Common myeloid progenitor, CD34-positive (primary cell): ENCODE measurements around the gene GSDMA.
"Not testable (repeated sequence)": the region's sequence is repeated elsewhere in the genome, so short reads cannot be mapped to it uniquely, and the experiment has no call there.

ENCODE experiments used
- CTCF ChIA-PET: fragments of 350-600 bp; sonication (Branson Sonifier 250); formaldehyde crosslinking; loops from one replicate; lab custom pipeline; 2021; ENCODE audit warnings: antibody characterized with exemption; lab: Charles Lee
- POLR2A ChIA-PET: fragments of 350-600 bp; sonication (Branson Sonifier 250); formaldehyde crosslinking; loops from one replicate; lab custom pipeline; 2021; ENCODE audit warnings: antibody characterized with exemption; lab: Charles Lee
- DNase-seq, 3 donors: peaks; one replicate each; pipeline versions ENCODE4 v3.0.0 to v3.0.0-alpha.2; 2013
- H3K27ac ChIP-seq, 2 experiments: 1 replicate in 1 of 2; 2 replicates in 1 of 2; pipeline ENCODE4 v1.7.0; 2013; ENCODE audit warnings: inconsistent platforms in 2 of 2, low read length in 2 of 2, mild to moderate bottlenecking in 2 of 2, low read depth in 1 of 2, moderate library complexity in 1 of 2; ENCODE audit not compliant: severe bottlenecking in 2 of 2, insufficient read depth in 1 of 2, poor library complexity in 1 of 2
- H3K27me3 ChIP-seq, 5 experiments: replicated peaks in 2 of 5; 1 replicate in 3 of 5; 2 replicates in 2 of 5; pipeline versions ENCODE4 v1.6.1 to v1.7.0; 2013; ENCODE audit warnings: low read length in 4 of 5, mild to moderate bottlenecking in 2 of 5, moderate library complexity in 2 of 5, inconsistent platforms in 1 of 5; ENCODE audit not compliant: insufficient read depth in 5 of 5, control insufficient read depth in 4 of 5
- H3K36me3 ChIP-seq, 4 experiments: 1 replicate in 2 of 4; 2 replicates in 2 of 4; pipeline versions ENCODE4 v1.6.1 to v1.7.0; 2013; ENCODE audit warnings: low read length in 3 of 4, control low read depth in 1 of 4, mild to moderate bottlenecking in 1 of 4; ENCODE audit not compliant: control insufficient read depth in 4 of 4, insufficient read depth in 4 of 4
- H3K4me1 ChIP-seq, 4 experiments: 1 replicate in 3 of 4; 2 replicates in 1 of 4; pipeline versions ENCODE4 v1.6.1 to v1.7.1; 2013; ENCODE audit warnings: low read length in 3 of 4, mild to moderate bottlenecking in 3 of 4, control low read depth in 1 of 4, inconsistent platforms in 1 of 4, moderate library complexity in 1 of 4; ENCODE audit not compliant: control insufficient read depth in 4 of 4, insufficient read depth in 4 of 4; ENCODE audit errors: control extremely low read depth in 1 of 4
- H3K4me3 ChIP-seq, 7 experiments: 1 replicate in 4 of 7; 2 replicates in 3 of 7; pipeline versions ENCODE4 v1.5.1 to v1.7.0; 2013; ENCODE audit warnings: mild to moderate bottlenecking in 7 of 7, low read length in 6 of 7, moderate library complexity in 6 of 7, inconsistent platforms in 2 of 7, low read depth in 2 of 7, control low read depth in 1 of 7; ENCODE audit not compliant: insufficient read depth in 4 of 7, control insufficient read depth in 1 of 7; ENCODE audit errors: extremely low read depth in 1 of 7
- H3K9me3 ChIP-seq, 5 experiments: 1 replicate in 4 of 5; 2 replicates in 1 of 5; pipeline versions ENCODE4 v1.6.1 to v1.7.1; 2013; ENCODE audit warnings: low read length in 4 of 5, mild to moderate bottlenecking in 2 of 5, inconsistent platforms in 1 of 5, low read depth in 1 of 5, moderate library complexity in 1 of 5; ENCODE audit not compliant: control insufficient read depth in 4 of 5, insufficient read depth in 2 of 5; ENCODE audit errors: control extremely low read depth in 1 of 5
- WGBS: methylation state at CpG from one replicate; pipeline ENCODE4 v1.1.5; 2013; ENCODE audit not compliant: insufficient coverage; 5-methylcytosine and 5-hydroxymethylcytosine counted together

Gene GSDMA

GRCh38 chr17:39939106-39939505, 23.7 kb upstream of the GSDMA start:
- no peaks in the 10 kb centered on the region for H3K27me3 ChIP-seq
- CTCF ChIA-PET = interaction anchor here (1.0 to 3.0 kb wide), 13 partner anchors 8 to 88 kb away, joined by 3 to 18 read pairs (median 4); partner anchors contain the start of genes GSDMA, LRRC3C, ORMDL3 and PSMD3
- no peaks in the 10 kb centered on the region for H3K36me3 ChIP-seq
- no peak overlapping the region for H3K4me3 ChIP-seq
- H3K9me3 ChIP-seq = no peaks in the 10 kb centered on the region
- POLR2A ChIA-PET = interaction anchor here (0.7 kb wide), 1 partner anchor 9 kb away, joined by 9 read pairs; no protein-coding TSS in a partner anchor
- H3K4me1 ChIP-seq = peaks cover 0 to 9% (median 6%) of the 10 kb centered on the region in 4 experiments
- DNase-seq = no peak
- no peak overlapping the region for H3K27ac ChIP-seq
- WGBS = 100% methylated on average over 2 of the region's 3 CpGs

- H3K4me3 ChIP-seq = no peak overlapping the region
- H3K4me1 ChIP-seq = peaks cover 0 to 9% (median 6%) of the 10 kb centered on the region in 4 experiments
- WGBS = 67% methylated on average over 6 of the region's 6 CpGs
- DNase-seq = peak; percentile 50 to 83 (median 77)
- ChIA-PET CTCF (interaction anchor here (0.6 to 3.0 kb wide), 19 partner anchors 8 to 88 kb away, joined by 3 to 18 read pairs (median 4); partner anchors contain the start of genes GSDMA, LRRC3C, ORMDL3 and PSMD3), POLR2A (interaction anchor here (0.6 kb wide), 1 partner anchor 42 kb away, joined by 4 read pairs; no protein-coding TSS in a partner anchor)
- no peak overlapping the region for H3K27ac ChIP-seq
- no peaks in the 10 kb centered on the region for H3K27me3 ChIP-seq
- H3K36me3 ChIP-seq = no peaks in the 10 kb centered on the region
- H3K9me3 ChIP-seq = no peaks in the 10 kb centered on the region
These were observed 23.0 kb upstream of the GSDMA start for GRCh38 chr17:39939588-39940419.

- no peak overlapping the region for H3K4me3 ChIP-seq
- no peak overlapping the region for H3K27ac ChIP-seq
- ChIA-PET POLR2A (interaction anchor here (1.3 kb wide), 1 partner anchor 17 kb away, joined by 4 read pairs; the partner anchor contains the start of genes LRRC3C and ORMDL3), CTCF (interaction anchor here (0.9 kb wide), 1 partner anchor 10 kb away, joined by 4 read pairs; no protein-coding TSS in a partner anchor)
- H3K4me1 ChIP-seq = peaks cover 0 to 13% (median 6%) of the 10 kb centered on the region in 4 experiments
- WGBS = 98% methylated on average over 14 of the region's 14 CpGs
- DNase-seq = no peak
- H3K36me3 ChIP-seq = no peaks in the 10 kb centered on the region
- H3K9me3 ChIP-seq = no peaks in the 10 kb centered on the region
- no peaks in the 10 kb centered on the region for H3K27me3 ChIP-seq
These were observed 19.0 kb upstream of the GSDMA start for GRCh38 chr17:39943702-39944392.

- H3K36me3 ChIP-seq = no peaks in the 10 kb centered on the region
- H3K27ac ChIP-seq = no peak overlapping the region
- no peaks in the 10 kb centered on the region for H3K27me3 ChIP-seq
- peaks cover 0 to 16% (median 7%) of the 10 kb centered on the region in 4 experiments for H3K4me1 ChIP-seq
- no peak for DNase-seq
- no peak overlapping the region for H3K4me3 ChIP-seq
- ChIA-PET CTCF (no interaction called here), POLR2A (interaction anchor here (1.3 kb wide), 1 partner anchor 17 kb away, joined by 4 read pairs; the partner anchor contains the start of genes LRRC3C and ORMDL3)
- WGBS = 95% methylated on average over 7 of the region's 16 CpGs
- H3K9me3 ChIP-seq = no peaks in the 10 kb centered on the region
These were observed 18.5 kb upstream of the GSDMA start for GRCh38 chr17:39944393-39944711.

- H3K27me3 ChIP-seq = no peaks in the 10 kb centered on the region
- POLR2A ChIA-PET = no interaction called here
These were observed 16.1 kb upstream of the GSDMA start for GRCh38 chr17:39946551-39947330.

GRCh38 chr17:39948489-39948828, 14.3 kb upstream of the GSDMA start:
- not testable (repeated sequence) for H3K9me3 ChIP-seq, H3K27me3 ChIP-seq, H3K27ac ChIP-seq, H3K4me3 ChIP-seq, DNase-seq, H3K36me3 ChIP-seq
- ChIA-PET CTCF (interaction anchor here (1.0 to 3.6 kb wide), 2 partner anchors 10 to 19 kb away, joined by 3 to 15 read pairs; no protein-coding TSS in a partner anchor), POLR2A (interaction anchor here (0.7 kb wide), 1 partner anchor 9 kb away, joined by 9 read pairs; no protein-coding TSS in a partner anchor)
- H3K4me1 ChIP-seq = peaks cover 0 to 17% (median 13%) of the 10 kb centered on the region in 4 experiments
- WGBS = 100% methylated on average over 4 of the region's 5 CpGs

More at GRCh38 chr17:39946551-39947330, 16.1 kb upstream of the GSDMA start:
- 93% methylated on average over 13 of the region's 15 CpGs for WGBS
- Histone ChIP-seq H3K4me3 (no peak overlapping the region), H3K27ac (no peak overlapping the region), H3K9me3 (no peaks in the 10 kb centered on the region), H3K36me3 (no peaks in the 10 kb centered on the region), H3K4me1 (peaks cover 0 to 9% (median 6%) of the 10 kb centered on the region in 4 experiments)
- CTCF ChIA-PET = interaction anchor here (0.7 to 3.6 kb wide), 6 partner anchors 7 to 76 kb away, joined by 3 to 15 read pairs (median 4); no protein-coding TSS in a partner anchor
- no peak for DNase-seq
